Ishikawa (cell line): ENCODE measurements around the gene ZBTB49.

Experiments
- CEBPB ChIP-seq: IDR thresholded peaks from 2 replicates; pipeline ENCODE4 v1.6.1; 2012
- CREB1 ChIP-seq: IDR thresholded peaks from 2 replicates; pipeline ENCODE4 v1.6.1; 2012; ENCODE audit warnings: low read depth
- EGR1 ChIP-seq: IDR thresholded peaks from 2 replicates; pipeline ENCODE4 v1.6.1; 2012
- EP300 ChIP-seq: IDR thresholded peaks from 2 replicates; pipeline ENCODE4 v1.6.1; 2012; ENCODE audit warnings: borderline replicate concordance
- FOXM1 ChIP-seq: IDR thresholded peaks from 2 replicates; pipeline ENCODE4 v1.6.1; 2012; ENCODE audit warnings: low read depth, borderline replicate concordance
- NFIC ChIP-seq: IDR thresholded peaks from 2 replicates; pipeline ENCODE4 v1.6.1; 2012
- RAD21 ChIP-seq: IDR thresholded peaks from 2 replicates; pipeline ENCODE4 v1.6.1; 2012; ENCODE audit warnings: low read depth
- REST ChIP-seq: IDR thresholded peaks from 2 replicates; pipeline ENCODE4 v1.6.1; 2012; ENCODE audit warnings: low read depth, mild to moderate bottlenecking
- TAF1 ChIP-seq: IDR thresholded peaks from 2 replicates; pipeline ENCODE4 v1.6.1; 2012; ENCODE audit warnings: low read depth, mild to moderate bottlenecking
- TCF12 ChIP-seq: IDR thresholded peaks from 2 replicates; pipeline ENCODE4 v1.6.1; 2012; ENCODE audit warnings: low read depth
- TEAD4 ChIP-seq: IDR thresholded peaks from 2 replicates; pipeline ENCODE4 v1.6.1; 2012
- YY1 ChIP-seq: IDR thresholded peaks from 2 replicates; pipeline ENCODE4 v1.6.1; 2012; ENCODE audit warnings: low read depth
- ZBTB7A ChIP-seq: IDR thresholded peaks from 2 replicates; pipeline ENCODE4 v1.6.1; 2012; ENCODE audit warnings: low read depth
- TF ChIP-seq, protein P1 (sequence below): IDR thresholded peaks from 2 replicates; pipeline ENCODE4 v1.6.1; 2012
- TF ChIP-seq, protein P2 (sequence below): IDR thresholded peaks from 2 replicates; pipeline ENCODE4 v1.6.1; 2012

ZBTB49 gene

DNA sequence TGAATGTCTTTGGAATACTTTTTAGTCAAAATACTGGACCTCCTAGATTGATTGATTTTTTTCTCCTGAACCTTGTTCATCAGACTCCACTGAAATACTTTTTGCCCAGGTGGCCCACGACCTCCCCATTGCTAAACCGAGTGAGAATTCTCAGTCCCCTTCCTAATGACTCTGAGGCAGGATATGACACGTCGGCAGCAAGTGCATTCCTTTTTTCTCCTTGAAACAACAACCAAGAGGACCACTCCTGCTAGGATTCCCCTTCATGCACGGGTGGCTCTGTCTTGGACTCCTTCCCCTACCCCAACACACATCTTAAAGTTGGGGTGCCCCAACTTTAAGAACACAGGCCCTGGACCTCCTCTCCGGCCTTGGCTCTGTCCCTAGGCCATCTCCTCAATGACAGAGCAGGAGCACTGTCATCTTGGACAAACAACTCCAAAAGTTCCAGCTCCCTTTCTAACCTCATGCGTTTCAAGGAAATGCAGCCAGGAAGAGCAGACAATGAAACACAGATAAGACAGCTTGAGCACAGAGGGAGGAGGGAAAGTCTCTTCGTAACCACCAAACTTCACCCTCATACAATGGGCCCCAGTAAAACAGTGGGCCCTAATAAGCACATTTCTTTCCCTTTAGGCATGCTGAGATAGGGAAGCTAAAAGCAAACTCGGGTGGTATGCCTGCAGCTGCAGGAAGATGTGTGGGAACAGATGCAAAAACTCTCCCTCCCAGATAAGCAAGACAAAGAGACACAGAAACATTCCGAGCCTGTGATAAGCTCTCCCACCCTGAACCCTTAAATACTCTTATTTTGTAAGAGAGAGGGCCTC lies 33.9 kb downstream of the ZBTB49 start:
- no peak for TF ChIP-seq TAF1
- no peak for TF ChIP-seq FOXM1
- TF ChIP-seq, protein P1, sequence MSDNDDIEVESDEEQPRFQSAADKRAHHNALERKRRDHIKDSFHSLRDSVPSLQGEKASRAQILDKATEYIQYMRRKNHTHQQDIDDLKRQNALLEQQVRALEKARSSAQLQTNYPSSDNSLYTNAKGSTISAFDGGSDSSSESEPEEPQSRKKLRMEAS = no peak
- TF ChIP-seq CEBPB = no peak
- TF ChIP-seq TCF12 = no peak
- TF ChIP-seq, protein P2, sequence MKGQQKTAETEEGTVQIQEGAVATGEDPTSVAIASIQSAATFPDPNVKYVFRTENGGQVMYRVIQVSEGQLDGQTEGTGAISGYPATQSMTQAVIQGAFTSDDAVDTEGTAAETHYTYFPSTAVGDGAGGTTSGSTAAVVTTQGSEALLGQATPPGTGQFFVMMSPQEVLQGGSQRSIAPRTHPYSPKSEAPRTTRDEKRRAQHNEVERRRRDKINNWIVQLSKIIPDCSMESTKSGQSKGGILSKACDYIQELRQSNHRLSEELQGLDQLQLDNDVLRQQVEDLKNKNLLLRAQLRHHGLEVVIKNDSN = no peak
- TF ChIP-seq RAD21 = no peak
- TF ChIP-seq NFIC = no peak
- TF ChIP-seq CREB1 = no peak

GRCh38 chr4:4325321-4325720 lies 35.3 kb downstream of the ZBTB49 start:
- no peak for TF ChIP-seq TCF12
- TF ChIP-seq FOXM1 = no peak
- TF ChIP-seq TEAD4 = no peak
- TF ChIP-seq EP300 = no peak
- TF ChIP-seq CEBPB = no peak
- TF ChIP-seq NFIC = no peak
- no peak for TF ChIP-seq EGR1
- TF ChIP-seq CREB1 = no peak
- no peak for TF ChIP-seq TAF1
- TF ChIP-seq YY1 = no peak
- TF ChIP-seq, protein P2 = no peak
- TF ChIP-seq REST = no peak

GRCh38 chr4:4326166-4326565 lies 36.1 kb downstream of the ZBTB49 start:
- TF ChIP-seq NFIC = no peak
- no peak for TF ChIP-seq RAD21
- TF ChIP-seq EGR1 = no peak
- no peak for TF ChIP-seq TCF12
- TF ChIP-seq REST = no peak
- no peak for TF ChIP-seq CEBPB
- TF ChIP-seq YY1 = no peak
- TF ChIP-seq, protein P1 = no peak
- no peak for TF ChIP-seq FOXM1
- no peak for TF ChIP-seq TEAD4

DNA sequence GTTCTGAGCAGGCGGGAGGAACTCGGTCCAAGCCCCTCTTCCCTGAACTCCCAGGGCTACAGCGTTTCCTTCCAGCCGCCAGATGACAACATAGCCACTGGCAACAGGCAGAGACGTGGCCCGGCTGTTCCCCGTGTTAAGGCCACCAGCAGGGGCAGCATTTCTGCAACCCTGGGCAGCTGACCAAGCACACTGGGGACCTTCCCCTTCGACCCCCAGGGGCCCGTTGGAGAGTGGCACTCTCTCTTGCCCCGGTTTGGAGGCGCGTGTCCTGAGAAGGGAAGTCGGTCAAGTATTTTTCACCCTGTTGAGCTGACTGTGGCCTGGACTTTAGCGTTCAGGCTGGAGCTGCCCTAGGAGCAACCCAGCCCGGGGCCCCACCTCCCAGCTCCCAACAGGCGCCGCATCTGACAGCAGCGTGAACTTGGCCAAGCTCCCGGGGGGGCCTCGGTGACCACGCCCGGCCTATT lies 37.6 kb downstream of the ZBTB49 start:
- no peak for TF ChIP-seq TEAD4
- TF ChIP-seq ZBTB7A = no peak
- TF ChIP-seq YY1 = no peak
- no peak for TF ChIP-seq TAF1
- no peak for TF ChIP-seq EGR1
- no peak for TF ChIP-seq CEBPB
- TF ChIP-seq FOXM1 = no peak

- TF ChIP-seq EGR1 (no peak), TCF12 (no peak), ZBTB7A (no peak), CEBPB (no peak)
These were observed 38.2 kb downstream of the ZBTB49 start for GRCh38 chr4:4328206-4328605.

DNA sequence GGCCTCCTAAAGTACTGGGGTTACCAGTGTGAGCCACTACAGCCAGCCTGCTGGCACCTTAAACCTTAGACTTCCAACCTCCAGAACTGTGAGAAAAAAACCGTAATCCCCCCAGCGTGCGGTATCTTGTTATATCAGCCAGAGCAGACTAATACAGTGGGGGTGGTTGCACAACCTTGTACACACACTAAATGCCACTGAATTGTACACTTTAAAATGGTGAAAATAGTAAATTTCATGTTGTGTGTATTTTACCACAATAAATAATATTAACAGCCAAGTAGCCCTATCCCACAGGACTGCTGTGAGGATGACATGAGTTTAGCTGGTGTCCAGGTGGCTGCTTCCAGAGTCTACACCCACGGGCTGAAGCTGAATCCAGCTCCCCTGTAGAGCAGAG lies 38.8 kb downstream of the ZBTB49 start:
- TF ChIP-seq TAF1 = no peak
- no peak for TF ChIP-seq EGR1
- no peak for TF ChIP-seq FOXM1
- no peak for TF ChIP-seq ZBTB7A
- TF ChIP-seq REST = no peak
- TF ChIP-seq, protein P1 = no peak
- TF ChIP-seq EP300 = no peak
- TF ChIP-seq TCF12 = no peak
- TF ChIP-seq, protein P2 = no peak
- TF ChIP-seq CREB1 = no peak
- TF ChIP-seq CEBPB = no peak
- no peak for TF ChIP-seq RAD21
- no peak for TF ChIP-seq YY1
- no peak for TF ChIP-seq TEAD4
- no peak for TF ChIP-seq NFIC
